Breast epithelium (tissue), 4 donors: ENCODE results near the gene ARL8A. TPM values are rescaled to one million over a fixed set of nuclear protein-coding genes. Genes with fewer than 3 reads are reported as not detected.
A peak's percentile ranks its signal among the peaks of the same experiment; 100 is the strongest.

ENCODE experiments used
- DNase-seq, 2 donors: peaks; one replicate each; pipeline ENCODE4 v3.0.0-alpha.2; 2019; ENCODE audit warnings: low spot score in 2 of 2
- H3K27ac ChIP-seq, 2 donors: fragments of 200-600 bp; sonication (generic) in 1 of 2; one replicate each; pipeline ENCODE4 v1.5.1; 2016 to 2019; ENCODE audit warnings: mild to moderate bottlenecking in 1 of 2
- H3K27me3 ChIP-seq, 2 donors: fragments of 200-600 bp; sonication (generic) in 1 of 2; one replicate each; pipeline versions ENCODE4 v1.5.1 to v1.6.0; 2017 to 2019; ENCODE audit warnings: control low read depth in 1 of 2, mild to moderate bottlenecking in 1 of 2
- H3K36me3 ChIP-seq: fragments of 200-600 bp; one replicate; pipeline ENCODE4 v1.5.1; 2019
- H3K4me1 ChIP-seq, 2 donors: fragments of 200-600 bp; sonication (generic); one replicate each; pipeline ENCODE4 v1.5.1; 2016 to 2019; ENCODE audit warnings: control low read depth in 1 of 2
- H3K4me3 ChIP-seq, 3 donors: fragments of 200-600 bp; sonication (generic); 1 replicate in 2 of 3; 2 replicates in 1 of 3; pipeline ENCODE4 v1.5.1; 2016 to 2019; ENCODE audit warnings: mild to moderate bottlenecking in 3 of 3, moderate library complexity in 2 of 3
- H3K9me3 ChIP-seq, 2 donors: fragments of 200-600 bp; sonication (generic) in 1 of 2; one replicate each; pipeline ENCODE4 v1.5.1; 2016 to 2019; ENCODE audit warnings: control low read depth in 1 of 2
- CTCF ChIP-seq, 3 donors: fragments of 450-650 bp; IDR thresholded peaks; one replicate each; pipeline ENCODE4 v1.5.1; 2016 to 2017; ENCODE audit warnings: antibody characterized with exemption in 3 of 3, mild to moderate bottlenecking in 3 of 3, moderate library complexity in 3 of 3
- POLR2A ChIP-seq: fragments of 450-650 bp; IDR thresholded peaks from one replicate; pipeline ENCODE4 v1.6.1; 2016; ENCODE audit warnings: antibody characterized with exemption, mild to moderate bottlenecking, moderate library complexity
- POLR2AphosphoS5 ChIP-seq, 3 donors: sonication (generic); formaldehyde crosslinking; IDR thresholded peaks; one replicate each; pipeline ENCODE4 v1.6.1; 2017; ENCODE audit warnings: antibody characterized with exemption in 3 of 3
- intact Hi-C: fragments of 100-400 bp; cut with DNase I; formaldehyde crosslinking; loops from one replicate; pipeline ENCODE4 v1.15.1; 2023; ENCODE audit warnings: low total_unique reads
- total RNA-seq, 3 donors: library from RNA; depleted of rRNA; stranded (reverse); fragments of >200 nt; gene quantifications; one replicate each; pipeline ENCODE4 v1.1.0, GENCODE V29; 2016

The ARL8A gene
- total RNA-seq, 3 donors from 2014 or later = 29.9 to 41.1 (median 34.7) TPM

DNA sequence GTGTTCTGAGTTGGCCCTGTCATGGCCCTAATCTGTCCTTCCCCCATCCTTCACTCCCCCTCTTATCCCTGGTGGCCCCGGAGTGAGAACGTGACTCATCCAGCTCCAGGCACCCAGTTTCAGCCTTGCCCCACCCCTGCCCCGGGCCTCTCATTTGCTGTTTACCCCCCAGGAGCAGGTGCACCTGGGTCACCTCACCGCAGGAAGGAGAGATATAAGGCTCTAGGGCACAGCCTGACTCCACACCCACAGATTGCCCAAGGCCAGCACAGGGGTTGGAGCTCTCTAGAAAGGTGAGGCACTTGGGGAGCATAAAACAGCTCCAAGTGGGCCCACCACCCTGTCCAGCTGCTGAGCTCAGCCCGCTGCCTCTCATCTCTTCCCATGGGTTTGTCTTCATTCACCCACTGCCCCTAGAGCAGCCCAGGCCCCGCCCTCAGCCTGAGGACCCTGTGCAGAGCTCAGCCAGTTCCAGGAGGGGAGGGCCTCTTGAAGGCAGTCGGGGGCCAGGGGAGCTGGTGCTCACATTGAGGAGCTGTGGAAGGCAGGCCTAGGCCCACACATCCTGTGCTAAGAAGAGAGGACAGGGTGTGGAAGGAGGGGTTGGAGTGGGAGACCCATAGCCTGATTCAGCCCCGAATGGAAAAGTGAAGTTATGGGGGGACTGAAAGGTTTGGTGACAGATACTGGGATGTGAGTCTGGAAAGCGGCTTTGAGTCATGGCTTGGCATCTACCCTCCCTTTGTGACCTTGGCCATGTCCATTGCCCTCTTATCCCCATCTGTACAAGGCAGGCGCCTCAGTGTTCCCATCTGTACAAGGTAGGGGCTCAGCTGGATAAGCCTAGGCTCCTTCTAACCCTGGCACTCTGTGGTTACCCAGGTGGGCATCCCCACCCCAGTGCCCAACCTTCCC lies 37.9 kb downstream of the ARL8A start:
- Histone ChIP-seq H3K4me3 (no peak overlapping the region), H3K4me1 (peaks cover 8 to 9% of the 10 kb centered on the region in 2 donors), H3K27me3 (no peaks in the 10 kb centered on the region), H3K27ac (peak overlapping the region; percentile 89 to 95), H3K9me3 (no peaks in the 10 kb centered on the region), H3K36me3 (no peaks in the 10 kb centered on the region)
- TF ChIP-seq POLR2AphosphoS5 (IDR thresholded peaks at IDR 0.05) = no peak
- no peak for TF ChIP-seq CTCF (IDR thresholded peaks at IDR 0.05)
- TF ChIP-seq POLR2A = no peak
- intact Hi-C loops = no loop called here
- DNase-seq = no peak

GRCh38 chr1:202105571-202106339 lies 38.8 kb downstream of the ARL8A start:
- Histone ChIP-seq H3K4me1 (peaks cover 8 to 14% of the 10 kb centered on the region in 2 donors), H3K9me3 (no peaks in the 10 kb centered on the region), H3K36me3 (no peaks in the 10 kb centered on the region), H3K27ac (peak overlapping the region; percentile 89 to 95), H3K27me3 (no peaks in the 10 kb centered on the region), H3K4me3 (no peak overlapping the region)
- peak in 1 of 2 donors; percentile 57 for DNase-seq
- intact Hi-C loops = no loop called here
- no peak for TF ChIP-seq POLR2A
- no peak for TF ChIP-seq CTCF (IDR thresholded peaks at IDR 0.05)
- peak in 1 of 3 donors; percentile 25 for TF ChIP-seq POLR2AphosphoS5 (IDR thresholded peaks at IDR 0.05)

GRCh38 chr1:202104073-202104472 lies 40.5 kb downstream of the ARL8A start:
- Histone ChIP-seq H3K27me3 (no peaks in the 10 kb centered on the region), H3K36me3 (no peaks in the 10 kb centered on the region), H3K4me3 (no peak overlapping the region), H3K27ac (peak overlapping the region in 1 of 2 donors; percentile 25), H3K9me3 (no peaks in the 10 kb centered on the region), H3K4me1 (peaks cover 8 to 14% of the 10 kb centered on the region in 2 donors)
- DNase-seq = no peak
- no peak for TF ChIP-seq POLR2AphosphoS5 (IDR thresholded peaks at IDR 0.05)
- TF ChIP-seq CTCF (IDR thresholded peaks at IDR 0.05) = no peak
- no peak for TF ChIP-seq POLR2A
- intact Hi-C loops = no loop called here

GRCh38 chr1:202101184-202101583 lies 43.4 kb downstream of the ARL8A start:
- Histone ChIP-seq H3K4me3 (no peak overlapping the region), H3K27ac (peak overlapping the region; percentile 79 to 81), H3K9me3 (no peaks in the 10 kb centered on the region), H3K27me3 (no peaks in the 10 kb centered on the region), H3K4me1 (peaks cover 0 to 11% of the 10 kb centered on the region in 2 donors), H3K36me3 (no peaks in the 10 kb centered on the region)
- TF ChIP-seq CTCF (IDR thresholded peaks at IDR 0.05) = no peak
- no peak for TF ChIP-seq POLR2AphosphoS5 (IDR thresholded peaks at IDR 0.05)
- TF ChIP-seq POLR2A = no peak
- DNase-seq = no peak
- intact Hi-C loops = no loop called here

GRCh38 chr1:202093858-202094257 lies 50.7 kb downstream of the ARL8A start:
- no peak for DNase-seq
- no peak for TF ChIP-seq POLR2AphosphoS5 (IDR thresholded peaks at IDR 0.05)
- H3K36me3 ChIP-seq = no peaks in the 10 kb centered on the region
- no peaks in the 10 kb centered on the region for H3K27me3 ChIP-seq
- H3K9me3 ChIP-seq = no peaks in the 10 kb centered on the region
- H3K4me3 ChIP-seq = no peak overlapping the region
- no peak overlapping the region for H3K27ac ChIP-seq
- intact Hi-C loops = no loop called here
- no peaks in the 10 kb centered on the region for H3K4me1 ChIP-seq
